GDM1 (cell line): ENCODE results near the gene COMMD7.
A peak's percentile ranks its signal among the peaks of the same experiment; 100 is the strongest.
"Not testable (repeated sequence)": the region's sequence is repeated elsewhere in the genome, so short reads cannot be mapped to it uniquely, and the experiment has no call there.

Source experiments
- DNase-seq: peaks from one replicate; lab custom pipeline; 2025; lab: John Stamatoyannopoulos, UW

The COMMD7 gene

DNA sequence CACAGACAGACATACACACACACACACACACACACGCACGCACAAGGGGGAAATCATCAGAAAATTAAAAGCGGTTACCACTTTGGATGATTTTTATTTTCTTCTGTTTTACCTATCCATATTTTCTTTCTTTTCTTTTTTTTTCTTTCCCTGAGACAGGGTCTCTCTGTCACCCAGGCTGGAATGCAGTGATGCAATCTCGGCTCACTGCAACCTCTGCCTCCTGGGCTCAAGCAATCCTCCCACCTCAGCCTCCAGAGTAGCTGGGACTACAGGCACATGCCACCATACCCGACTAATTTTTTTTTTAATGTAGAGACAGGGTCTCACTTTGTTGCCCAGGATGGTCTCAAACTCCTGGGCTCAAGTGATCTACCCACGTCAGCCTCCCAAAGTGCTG is 14.8 kb downstream of the COMMD7 start:
- DNase-seq, result not testable (repeated sequence)

DNA sequence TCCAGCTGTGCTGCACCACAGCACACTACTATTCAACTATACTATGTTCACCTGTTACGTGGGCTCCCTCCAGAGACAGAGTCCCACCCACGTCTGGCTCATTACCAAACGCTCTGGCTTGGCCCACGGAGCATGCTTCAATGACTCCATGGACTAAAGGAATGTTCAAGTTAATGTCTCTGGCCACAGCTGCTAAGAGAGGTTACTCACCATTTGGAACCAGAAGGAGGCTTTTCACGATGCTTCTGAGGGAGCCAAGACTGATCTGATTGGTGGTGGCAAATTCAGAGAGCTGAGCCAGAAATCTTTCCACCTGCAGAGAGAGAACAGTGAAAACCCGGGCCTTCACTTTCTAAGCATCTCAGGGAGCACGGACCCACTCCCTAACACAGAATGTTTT is 15.6 kb downstream of the COMMD7 start:
- no peak for DNase-seq

DNA sequence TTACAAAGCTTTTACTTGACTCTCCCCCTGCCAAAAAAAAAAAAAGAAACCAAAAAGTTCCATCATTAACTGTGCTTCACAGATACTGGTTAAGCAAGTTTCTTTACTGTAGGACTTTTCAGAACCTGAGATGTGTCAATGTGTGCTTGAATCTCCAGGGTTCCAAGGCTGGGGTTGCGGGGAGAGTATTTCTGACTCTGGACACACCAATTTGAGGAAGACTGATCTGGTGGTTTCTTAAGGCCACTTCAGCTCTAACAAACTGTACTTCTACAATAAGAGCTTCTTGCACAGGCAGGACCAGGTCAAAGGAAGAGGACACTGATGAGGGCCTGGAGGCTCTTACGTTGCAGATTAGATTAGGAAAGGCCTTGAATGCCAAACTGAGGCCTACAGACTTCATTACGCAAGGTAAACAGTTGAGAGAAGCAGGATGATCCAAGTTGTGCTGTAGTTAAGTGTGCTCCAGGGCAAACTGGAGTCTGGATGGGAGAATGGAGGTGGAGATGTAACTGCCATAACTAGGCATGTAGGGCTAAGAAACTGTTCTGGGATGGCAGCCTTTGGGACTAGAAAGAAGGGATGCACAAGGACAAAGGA is 24.4 kb downstream of the COMMD7 start:
- no peak for DNase-seq

DNA sequence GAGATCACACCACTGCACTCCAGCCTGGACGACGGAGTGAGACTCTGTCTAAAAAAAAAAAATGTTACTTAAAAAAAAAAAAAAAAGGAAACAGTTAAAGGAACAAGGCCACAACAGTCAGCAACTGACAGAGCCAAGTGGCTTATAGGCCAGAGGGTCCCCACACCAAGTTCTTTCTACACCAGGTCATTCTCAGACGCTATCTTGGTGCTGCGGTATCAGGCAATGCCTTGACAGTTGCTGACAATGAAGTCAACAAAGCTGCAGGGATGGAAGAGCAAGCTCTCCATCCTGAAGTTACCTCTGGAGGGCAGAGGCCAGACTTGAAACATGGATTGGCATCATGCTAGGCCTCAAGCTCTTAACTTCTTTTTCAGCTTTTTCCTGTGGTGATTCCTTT is 31.9 kb downstream of the COMMD7 start:
- DNase-seq, result no peak

DNA sequence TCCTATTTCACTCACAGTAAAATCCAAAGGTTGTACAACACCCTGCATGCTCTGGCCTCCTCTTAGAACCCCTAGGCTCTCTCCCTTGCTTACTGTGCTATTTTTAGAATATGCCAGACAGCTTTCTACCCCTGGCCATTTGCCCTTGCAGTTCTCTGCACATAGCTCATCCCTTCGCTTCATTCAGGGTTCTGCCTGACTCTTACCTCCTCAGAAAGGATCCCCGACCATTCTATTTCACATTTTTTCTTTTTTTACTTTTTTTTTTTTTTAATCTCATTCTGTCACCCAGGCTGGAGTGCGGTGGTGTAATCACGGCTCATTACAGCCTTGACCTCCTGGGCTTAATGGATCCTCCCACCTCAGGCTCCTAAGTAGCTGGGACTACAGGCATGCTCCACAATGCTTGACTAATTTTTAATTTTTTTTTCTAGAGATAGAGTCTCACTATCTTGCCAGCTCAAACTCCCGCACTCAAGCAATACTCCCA is 33.6 kb downstream of the COMMD7 start:
- DNase-seq, result no peak

DNA sequence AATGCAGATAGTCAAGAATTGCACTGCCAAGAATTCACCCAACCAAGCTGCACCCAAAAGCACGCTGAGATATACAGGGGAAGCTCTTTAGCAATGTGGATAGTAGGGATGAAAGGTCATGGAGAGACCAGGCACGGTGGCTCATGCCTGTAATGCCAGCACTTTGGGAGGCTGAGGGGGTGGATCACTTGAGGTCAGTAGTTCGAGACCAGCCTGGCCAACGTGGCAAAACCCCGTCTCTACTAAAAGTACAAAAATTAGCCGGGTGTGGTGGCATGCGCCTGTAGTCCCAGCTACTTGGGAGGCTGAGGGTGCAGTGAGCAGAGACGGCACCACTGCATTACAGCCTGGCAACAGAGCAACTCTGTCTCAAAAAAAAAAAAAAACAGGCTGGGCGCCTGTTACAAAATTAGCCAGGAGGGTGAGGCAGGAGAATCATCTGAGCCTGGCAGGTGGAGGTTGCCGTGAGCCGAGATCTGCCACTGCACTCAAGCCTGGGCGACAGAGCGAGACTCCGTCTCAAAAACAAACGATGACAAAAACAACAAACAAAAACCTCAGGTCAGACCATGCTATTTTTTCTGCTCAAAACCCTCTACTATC is 34.1 kb downstream of the COMMD7 start:
- DNase-seq, result not testable (repeated sequence)

DNA sequence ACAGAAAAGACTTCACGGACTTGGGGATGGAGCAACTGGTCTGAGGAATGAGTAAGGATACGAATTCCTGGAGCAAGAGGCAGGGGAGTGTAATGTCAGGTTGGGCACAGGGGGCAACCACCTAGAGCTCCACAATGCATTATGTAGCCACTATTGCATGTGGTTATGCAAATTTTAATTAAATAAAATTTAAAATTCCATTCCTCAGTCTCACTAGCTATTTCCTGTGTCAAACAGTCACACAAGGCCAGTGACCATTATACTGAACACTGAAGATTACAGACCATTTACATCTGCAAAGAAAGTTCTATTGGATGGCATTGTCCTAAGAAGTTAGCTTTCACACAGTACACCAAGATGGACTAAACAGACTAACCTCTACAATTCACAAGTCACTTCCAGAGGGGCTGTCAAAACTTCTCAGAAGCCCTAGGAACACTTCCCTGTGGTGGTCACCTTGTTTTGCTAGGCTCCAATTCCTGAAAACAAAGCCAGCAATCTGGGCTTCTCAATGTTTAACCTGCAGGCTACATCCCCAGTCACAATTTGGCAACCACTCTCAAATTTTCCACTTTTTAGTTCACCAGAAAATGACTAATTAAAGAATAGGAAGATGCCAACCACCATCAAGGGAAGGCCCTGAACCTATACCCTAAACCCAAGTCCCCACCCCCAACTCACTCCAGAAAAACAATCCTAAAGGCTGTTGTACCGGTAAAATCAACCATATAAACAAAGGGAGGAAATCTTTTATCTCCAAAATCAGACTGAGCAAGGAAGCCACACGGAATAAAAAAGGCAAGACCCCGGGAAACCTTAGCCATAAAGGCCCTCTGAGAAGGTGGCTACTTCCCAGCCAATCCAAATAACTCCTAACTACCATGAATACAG is 35.3 kb downstream of the COMMD7 start:
- no peak for DNase-seq

DNA sequence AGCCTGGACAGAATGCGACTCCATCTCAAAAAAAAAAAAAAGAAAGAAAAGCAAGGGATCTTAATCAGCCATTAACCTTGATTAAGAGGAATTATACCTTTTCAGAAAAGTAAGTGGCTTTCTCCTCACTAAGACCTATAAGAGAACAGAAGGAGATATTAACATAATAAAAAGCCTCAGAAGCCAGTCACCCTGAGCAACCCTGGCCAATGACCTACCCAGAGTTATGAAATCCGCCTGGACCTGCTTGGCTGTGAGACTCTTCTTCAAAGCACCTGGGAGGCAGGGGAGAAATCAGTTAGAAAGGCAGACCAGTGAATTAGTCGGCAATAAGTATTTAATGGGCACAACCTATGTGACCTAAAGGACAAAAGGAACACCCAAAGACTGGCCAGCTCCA is 36.8 kb downstream of the COMMD7 start:
- no peak for DNase-seq

DNA sequence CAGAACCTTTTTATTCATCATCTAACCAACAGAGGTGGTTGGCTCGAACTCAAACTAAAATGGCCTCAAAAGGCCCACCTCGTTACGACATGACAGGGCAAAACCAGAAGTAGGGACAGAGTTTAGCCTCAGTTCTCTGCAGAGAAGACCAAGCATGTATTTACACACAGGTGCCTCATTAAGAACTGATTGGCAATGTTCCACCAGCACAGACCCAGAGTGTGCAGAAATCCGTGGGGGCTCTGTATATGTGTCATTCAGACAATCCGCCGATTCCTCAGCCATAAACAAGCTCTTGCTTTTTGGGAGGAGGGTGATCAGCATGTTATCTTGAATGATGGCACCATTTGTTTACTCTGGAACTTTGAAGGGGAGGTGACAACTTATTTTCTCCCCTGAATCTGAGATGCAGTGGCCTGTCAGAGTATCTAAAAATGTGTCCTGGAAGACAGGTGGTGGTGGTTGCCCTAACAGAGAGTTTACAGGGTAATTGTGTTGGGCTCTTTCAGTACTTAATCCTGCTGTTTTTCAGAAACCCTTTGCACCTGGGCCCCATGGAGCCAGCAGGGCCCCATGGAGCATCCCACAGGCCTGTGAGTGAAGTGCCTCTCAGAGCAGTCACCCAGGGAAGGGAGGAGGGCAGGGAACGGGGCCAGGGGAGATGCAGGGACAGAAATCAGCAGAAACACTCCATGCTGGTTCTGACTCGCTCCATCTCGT is 40.4 kb downstream of the COMMD7 start:
- DNase-seq, result no peak

DNA sequence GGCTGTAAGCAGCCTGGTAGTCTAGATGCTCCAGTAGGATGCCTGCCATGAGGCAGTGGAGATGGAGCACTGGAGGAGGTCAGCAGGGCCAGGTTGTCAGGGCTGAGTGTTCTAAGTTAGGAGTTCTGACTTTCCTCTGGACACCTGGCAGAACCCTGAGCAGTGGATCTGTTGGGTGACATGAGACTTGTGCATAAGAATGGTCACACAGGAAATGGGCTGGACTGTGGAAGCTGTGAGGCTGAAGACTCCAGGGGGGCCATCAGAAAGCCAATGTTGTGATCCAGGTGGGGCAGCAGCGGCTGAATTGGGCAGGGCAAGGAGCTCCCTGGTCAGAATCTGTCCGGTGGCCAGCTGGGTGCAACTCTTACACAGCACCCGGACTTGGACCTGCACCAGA is 45.7 kb downstream of the COMMD7 start:
- DNase-seq, result no peak

DNA sequence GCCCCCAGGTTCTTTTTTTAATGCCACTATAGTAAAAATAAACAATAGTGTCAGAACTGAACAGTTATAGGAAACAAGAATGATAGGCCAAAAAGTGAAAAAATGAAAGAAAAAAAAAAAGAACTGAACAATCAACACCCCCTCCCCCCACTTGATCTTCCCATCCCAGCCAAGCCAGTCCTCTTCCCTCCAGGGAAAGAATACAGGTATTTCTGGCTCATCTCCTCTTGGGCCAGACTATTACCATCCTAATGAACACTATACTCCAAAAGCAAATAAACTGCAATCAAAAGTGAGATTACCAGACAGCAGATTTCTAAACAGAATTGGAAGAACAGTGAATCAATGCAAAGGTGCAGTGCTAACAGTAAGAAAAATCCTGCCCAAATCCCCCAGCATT is 48.2 kb downstream of the COMMD7 start:
- no peak for DNase-seq

DNA sequence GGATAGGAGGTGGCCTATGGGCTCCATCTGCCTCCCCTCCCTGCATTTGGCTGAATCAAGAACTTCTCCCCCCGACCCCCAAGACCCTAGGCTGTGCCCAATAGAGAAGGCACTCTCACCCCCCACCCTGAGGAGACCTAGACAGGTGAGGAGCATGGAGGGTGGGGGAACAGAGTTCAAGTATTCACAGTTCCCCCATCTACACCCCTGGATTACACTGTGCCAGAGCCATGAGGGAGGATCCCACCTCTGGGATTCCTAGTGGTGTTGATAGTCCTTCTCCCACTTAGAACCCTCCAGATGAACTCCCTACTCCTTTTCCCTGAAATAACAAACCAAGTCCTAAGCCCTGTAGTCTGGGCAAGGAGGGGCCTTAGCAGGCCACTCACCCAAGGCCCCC is 54.3 kb downstream of the COMMD7 start:
- DNase-seq, result not testable (repeated sequence)

DNA sequence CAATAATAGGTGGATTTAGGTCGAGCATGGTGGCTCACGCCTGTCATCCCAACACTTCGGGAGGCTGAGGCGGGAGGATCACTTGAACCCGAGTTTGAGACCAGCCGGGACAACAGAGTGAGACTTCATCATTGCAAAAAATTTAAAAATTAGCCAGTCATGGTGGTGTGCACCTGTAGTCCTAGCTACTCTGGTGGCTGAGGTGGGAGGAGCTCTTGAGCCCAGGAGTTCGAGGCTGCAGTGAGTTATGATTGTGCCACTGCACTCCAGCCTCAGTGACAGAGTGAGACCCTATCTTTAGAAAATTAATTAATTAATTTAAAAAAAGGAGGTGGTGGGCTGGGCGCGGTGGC is 56.1 kb downstream of the COMMD7 start:
- no peak for DNase-seq

DNA sequence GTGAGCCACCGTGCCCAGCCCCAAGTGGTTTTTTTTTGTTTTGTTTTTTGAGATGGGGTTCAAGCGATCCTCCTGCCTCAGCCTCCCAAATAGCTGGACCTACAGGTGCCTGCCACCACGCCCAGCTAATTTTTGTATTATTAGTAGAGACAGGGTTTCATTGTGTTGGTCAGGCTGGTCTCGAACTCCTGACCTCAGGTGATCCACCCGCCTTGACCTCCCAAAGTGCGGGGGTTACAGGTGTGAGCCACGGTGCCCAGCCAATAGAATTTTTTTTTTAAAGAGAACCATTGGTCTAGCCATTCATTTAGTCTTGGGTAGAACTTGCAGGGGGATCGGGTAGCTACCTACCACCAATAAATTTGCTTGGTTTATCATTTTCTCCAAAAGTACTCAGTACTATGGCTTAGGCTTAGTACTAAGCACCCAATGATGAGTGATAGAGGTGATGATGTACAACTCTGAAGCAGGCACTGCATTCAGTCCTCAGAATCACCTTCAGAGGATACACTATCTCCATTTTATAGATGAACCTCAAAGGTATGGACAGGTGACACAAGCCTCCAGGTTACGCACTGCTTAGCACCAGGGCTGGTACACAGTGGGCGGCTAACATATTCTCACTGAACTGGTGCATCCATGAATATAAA is 56.6 kb downstream of the COMMD7 start:
- no peak for DNase-seq

DNA sequence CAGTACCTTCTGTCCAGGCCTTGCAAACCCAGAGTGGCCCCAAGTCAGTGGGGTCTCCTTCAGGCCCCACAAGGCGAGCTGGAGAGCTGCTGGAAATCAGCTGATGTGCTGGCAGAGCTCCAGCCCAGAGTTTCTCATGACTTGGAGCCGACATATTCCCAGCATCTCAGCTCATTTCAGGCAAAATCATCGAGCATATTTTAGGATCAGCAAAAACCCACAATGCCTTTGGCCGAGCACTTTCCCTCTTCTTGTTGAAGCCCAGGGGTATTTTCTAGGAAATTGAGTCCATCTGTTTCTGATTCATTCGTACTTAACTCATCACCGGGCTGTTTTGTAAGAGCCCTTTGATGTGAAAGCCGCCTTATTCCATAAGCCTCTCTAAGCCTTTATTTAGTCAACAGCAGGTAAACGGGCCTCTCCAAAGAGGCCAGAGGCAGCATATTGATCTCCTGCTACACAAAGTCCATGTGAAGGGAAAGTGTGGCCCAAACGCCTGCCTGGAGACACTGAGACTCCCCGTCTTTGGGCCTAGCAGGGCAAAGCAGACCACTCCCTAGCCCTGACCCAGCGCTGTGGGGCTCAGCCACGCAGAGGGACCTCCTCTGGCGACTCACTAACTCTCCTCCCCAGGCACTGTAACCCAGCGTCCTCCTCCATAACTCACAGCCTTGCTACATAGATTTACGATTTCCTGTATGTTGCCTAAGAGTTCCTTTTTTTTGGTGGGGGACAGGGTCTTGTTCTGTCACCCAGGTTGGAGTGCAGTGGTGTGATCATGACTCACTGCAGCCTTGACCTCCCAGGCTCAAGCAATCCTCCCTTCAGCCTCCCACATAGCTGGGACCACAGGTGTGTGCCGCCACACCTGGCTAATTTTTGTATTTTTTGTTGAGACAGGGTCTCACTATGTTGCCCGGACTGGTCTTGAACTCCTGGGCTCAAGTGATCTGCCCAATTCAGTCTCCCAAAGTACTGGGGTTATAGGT is 57.4 kb downstream of the COMMD7 start:
- peak; percentile 77 for DNase-seq

DNA sequence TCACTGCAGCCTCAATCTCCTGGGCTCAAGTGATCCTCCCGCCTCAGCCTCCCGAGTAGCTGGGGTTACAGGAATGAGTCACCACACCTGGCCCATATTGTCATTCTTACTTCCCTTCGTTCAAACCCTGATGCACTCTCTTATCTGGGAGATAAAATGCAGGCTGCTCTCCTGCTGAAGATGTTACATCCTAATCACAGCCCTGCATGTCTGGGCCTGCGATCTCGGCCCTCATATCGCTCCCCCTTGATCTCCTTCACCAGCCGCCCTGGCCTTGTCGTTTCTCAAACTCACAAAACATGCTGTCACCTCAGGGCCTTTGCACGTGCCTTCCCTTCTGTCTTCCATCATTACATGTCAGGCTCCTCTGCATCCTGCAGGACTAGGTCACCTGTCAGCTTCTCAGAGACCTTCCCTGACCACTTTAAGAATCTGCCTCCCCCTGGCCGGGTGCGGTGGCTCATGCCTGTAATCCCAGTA is 60.7 kb downstream of the COMMD7 start:
- DNase-seq, result no peak

DNA sequence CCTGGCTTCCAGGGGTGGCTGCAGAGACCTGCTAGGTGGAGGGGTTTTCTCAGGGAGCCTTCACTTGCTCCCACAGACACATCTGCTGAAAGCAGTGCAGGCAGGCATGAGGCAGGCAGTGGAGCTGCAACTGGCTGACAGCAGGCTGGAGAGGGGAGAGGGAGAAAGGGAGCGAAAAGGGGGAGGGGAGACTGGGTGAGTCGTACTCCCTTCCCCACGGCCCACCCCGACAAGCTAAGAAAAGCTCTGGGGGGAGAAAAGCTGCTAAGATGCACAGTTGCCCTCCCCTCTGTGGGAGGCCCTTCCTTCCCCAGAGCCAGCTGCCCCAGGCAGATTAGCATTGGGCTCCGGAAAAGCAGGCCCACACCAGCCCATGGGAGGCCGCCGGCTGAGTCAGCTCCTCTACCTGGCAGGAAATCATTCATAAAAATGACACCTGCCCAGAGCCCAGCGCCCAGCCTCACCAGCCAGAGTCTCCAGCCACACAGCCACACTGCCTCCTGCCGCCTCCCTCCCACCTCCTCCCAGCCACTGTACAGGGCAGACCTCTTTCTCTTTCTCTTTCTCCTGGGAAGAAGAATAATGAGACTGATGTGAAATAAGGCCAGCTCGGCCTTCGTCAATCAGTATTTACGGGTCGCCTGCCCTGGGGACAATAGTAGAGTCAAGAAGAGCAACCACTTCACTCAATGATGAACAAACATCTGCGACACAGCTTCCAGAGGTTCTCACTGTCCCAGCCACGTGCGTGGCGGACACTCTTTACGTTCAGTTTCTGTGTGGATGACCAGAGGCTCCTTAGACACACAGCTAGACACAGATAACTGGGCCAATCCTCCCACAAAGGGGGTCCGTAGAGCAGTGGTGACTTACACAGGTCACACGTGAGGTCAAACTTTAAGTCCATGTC is 61.8 kb downstream of the COMMD7 start:
- peak; percentile 99 for DNase-seq

DNA sequence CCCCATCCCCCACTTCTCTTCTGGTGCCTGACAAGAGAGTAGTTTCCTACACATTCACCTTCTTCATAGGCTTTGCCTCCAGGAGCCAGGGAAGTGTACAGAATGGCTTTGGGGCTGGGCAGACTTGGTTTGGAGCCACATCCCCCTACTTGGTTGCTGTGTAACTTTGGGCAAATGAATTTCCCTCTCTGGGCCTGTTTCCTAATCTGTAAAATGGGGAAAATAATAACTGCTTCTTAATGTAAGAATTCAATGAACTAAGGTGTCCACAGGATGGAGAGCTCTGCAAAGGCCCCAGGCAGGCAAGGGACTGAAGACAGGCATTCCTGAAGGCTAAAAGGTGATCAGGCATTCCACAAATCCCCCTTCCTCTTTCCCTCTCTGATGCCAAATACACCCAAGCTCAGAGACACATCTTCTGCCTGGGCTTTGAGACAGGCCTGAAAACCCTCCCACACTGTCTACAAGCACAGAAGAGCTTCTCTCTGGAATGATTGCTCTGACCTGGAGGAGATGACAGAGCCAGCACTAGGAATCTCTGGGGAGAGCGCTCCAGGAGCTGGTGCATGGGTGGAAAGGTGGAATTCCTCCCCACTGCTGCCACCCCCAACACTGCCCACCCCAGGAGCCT is 62.6 kb downstream of the COMMD7 start:
- no peak for DNase-seq

DNA sequence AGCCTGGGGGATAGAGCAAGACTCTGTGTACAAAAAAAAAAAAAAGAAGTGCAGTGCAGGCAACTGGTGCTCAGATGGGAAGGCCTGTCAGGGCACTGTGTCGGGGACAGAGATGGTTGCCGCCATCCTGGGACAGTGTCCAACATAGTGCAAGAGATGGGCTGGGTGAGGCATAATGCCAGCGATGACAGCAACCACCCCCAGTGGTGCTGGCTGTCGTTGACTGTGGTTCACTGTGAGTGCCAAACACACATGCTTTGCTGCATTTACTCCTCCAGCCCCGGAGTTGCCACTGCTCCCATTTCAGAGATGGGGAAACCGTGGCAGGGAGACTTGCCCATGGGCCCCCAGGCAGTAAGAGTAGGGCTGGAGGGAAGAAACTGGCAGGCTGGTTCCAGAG is 64.3 kb downstream of the COMMD7 start:
- no peak for DNase-seq
